HepG2 (cell line): ENCODE measurements around the gene NAPSA. TPM values are rescaled to one million over a fixed set of nuclear protein-coding genes. Genes with fewer than 3 reads are reported as not detected.

ENCODE experiments used
- CAMTA2 ChIP-seq: sonication (generic); formaldehyde crosslinking; IDR thresholded peaks from 2 replicates; pipeline ENCODE4 v1.4.0; 2020; ENCODE audit warnings: mild to moderate bottlenecking, missing genetic modification reagents, borderline replicate concordance
- CHD4 ChIP-seq: fragments of 200-600 bp; sonication (generic); IDR thresholded peaks from 2 replicates; pipeline ENCODE4 v1.7.0; 2017; ENCODE audit warnings: mild to moderate bottlenecking, low read length, borderline replicate concordance
- E2F5 ChIP-seq: sonication (generic); formaldehyde crosslinking; conservative IDR thresholded peaks from 2 replicates; pipeline ENCODE4 v1.4.0; 2020; ENCODE audit warnings: missing genetic modification reagents
- EHMT2 ChIP-seq: fragments of 200-600 bp; sonication (generic); IDR thresholded peaks from 2 replicates; pipeline ENCODE4 v1.7.0; 2017; ENCODE audit warnings: antibody characterized with exemption, low read depth, low read length, borderline replicate concordance
- GPN1 ChIP-seq: sonication (generic); formaldehyde crosslinking; IDR thresholded peaks from 2 replicates; pipeline ENCODE4 v1.5.1; 2020; ENCODE audit warnings: missing genetic modification reagents, borderline replicate concordance
- HNF1B ChIP-seq: sonication (generic); formaldehyde crosslinking; IDR thresholded peaks from 2 replicates; pipeline ENCODE4 v1.5.1; 2020; ENCODE audit warnings: mild to moderate bottlenecking, moderate library complexity, missing genetic modification reagents
- KAT2B ChIP-seq: fragments of 150-350 bp; IDR thresholded peaks from 2 replicates; pipeline ENCODE4 v1.6.1; 2014; ENCODE audit warnings: low read depth, low read length, borderline replicate concordance
- KDM1A ChIP-seq: IDR thresholded peaks from 2 replicates; pipeline ENCODE4 v1.6.1; 2016; ENCODE audit warnings: missing compliant biosample characterization
- LCORL ChIP-seq, 2 experiments: fragments of 450-650 bp in 1 of 2; sonication (generic) in 1 of 2; formaldehyde crosslinking in 1 of 2; IDR thresholded peaks; 2 replicates each; pipeline versions ENCODE4 v1.5.0 to v1.6.1; 2017 to 2020; ENCODE audit warnings: antibody characterized with exemption in 1 of 2, missing genetic modification reagents in 1 of 2
- MAFF ChIP-seq: IDR thresholded peaks from 2 replicates; pipeline ENCODE4 v1.6.1; 2011; ENCODE audit warnings: low read depth, low read length, improper control_type of control experiment
- NCOA2 ChIP-seq: sonication (generic); formaldehyde crosslinking; IDR thresholded peaks from 2 replicates; pipeline ENCODE4 v1.8.0; 2022; ENCODE audit warnings: inconsistent platforms
- REL ChIP-seq: sonication (generic); formaldehyde crosslinking; conservative IDR thresholded peaks from 2 replicates; pipeline ENCODE4 v1.8.0; 2022; ENCODE audit warnings: mild to moderate bottlenecking, missing genetic modification reagents, moderate library complexity
- REPIN1 ChIP-seq: sonication (generic); formaldehyde crosslinking; IDR thresholded peaks from 2 replicates; pipeline ENCODE4 v1.8.0; 2022; ENCODE audit warnings: missing genetic modification reagents, low read depth, mild to moderate bottlenecking, borderline replicate concordance
- RXRB ChIP-seq: IDR thresholded peaks from 2 replicates; pipeline ENCODE4 v1.6.1; 2016; ENCODE audit warnings: borderline replicate concordance, missing genetic modification reagents, missing compliant biosample characterization
- SRSF1 ChIP-seq: fragments of 200-400 bp; formaldehyde crosslinking; optimal IDR thresholded peaks from 2 replicates; pipeline ENCODE3; 2017; ENCODE audit warnings: mild to moderate bottlenecking, low read depth, low read length, moderate library complexity
- ZC3H4 ChIP-seq: sonication (generic); formaldehyde crosslinking; IDR thresholded peaks from 2 replicates; pipeline ENCODE4 v1.4.0; 2020; ENCODE audit warnings: missing genetic modification reagents, borderline replicate concordance
- ZMYM3 ChIP-seq: sonication (generic); formaldehyde crosslinking; IDR thresholded peaks from 2 replicates; pipeline ENCODE4 v1.5.1; 2020; ENCODE audit warnings: mild to moderate bottlenecking, missing genetic modification reagents
- ZMYM4 ChIP-seq: sonication (generic); formaldehyde crosslinking; IDR thresholded peaks from 2 replicates; pipeline ENCODE4 v1.8.1; 2023; ENCODE audit warnings: mild to moderate bottlenecking, missing genetic modification reagents
- ZNF430 ChIP-seq: sonication (generic); formaldehyde crosslinking; IDR thresholded peaks from 2 replicates; pipeline ENCODE4 v1.9.0; 2021; ENCODE audit warnings: mild to moderate bottlenecking, missing genetic modification reagents
- ZNF558 ChIP-seq: sonication (generic); formaldehyde crosslinking; IDR thresholded peaks from 2 replicates; pipeline ENCODE4 v1.9.0; 2022; ENCODE audit warnings: mild to moderate bottlenecking, missing genetic modification reagents, borderline replicate concordance
- ZNF777 ChIP-seq: sonication (generic); formaldehyde crosslinking; IDR thresholded peaks from 2 replicates; pipeline ENCODE4 v1.4.0; 2020; ENCODE audit warnings: missing genetic modification reagents
- polyA plus RNA-seq, 8 experiments: library from polyadenylated mRNA; depleted of rRNA in 3 of 8; stranded (reverse) in 7 of 8; unstranded in 1 of 8; fragments of >200 nt; fragmentation: Illumina TruSeq in 4 of 8; extraction: Trizol in 4 of 8; gene quantifications; 2 replicates each; pipeline versions ENCODE4 v1.2.1 to v1.2.3, GENCODE V29; 2011 to 2016; ENCODE audit warnings: low read depth in 4 of 8, missing spikeins in 1 of 8, mixed read lengths in 1 of 8; ENCODE audit not compliant: insufficient read depth in 1 of 8
- total RNA-seq, 5 experiments: library from RNA; depleted of rRNA; stranded (reverse); fragments of >200 nt; fragmentation: Illumina TruSeq; extraction: Trizol; gene quantifications; 2 replicates each; pipeline ENCODE4 v1.2.3, GENCODE V29; 2016; ENCODE audit warnings: low read depth in 1 of 5
- TF ChIP-seq, protein P1 (sequence below): IDR thresholded peaks from 2 replicates; pipeline ENCODE4 v1.6.1; 2016; ENCODE audit warnings: low read depth, missing genetic modification reagents, missing compliant biosample characterization

The NAPSA gene
- total and polyA plus RNA-seq, 2 of the 13 experiments (the other 11 are each of a cell fraction or from before 2014, with no cell fraction given) = not detected

DNA sequence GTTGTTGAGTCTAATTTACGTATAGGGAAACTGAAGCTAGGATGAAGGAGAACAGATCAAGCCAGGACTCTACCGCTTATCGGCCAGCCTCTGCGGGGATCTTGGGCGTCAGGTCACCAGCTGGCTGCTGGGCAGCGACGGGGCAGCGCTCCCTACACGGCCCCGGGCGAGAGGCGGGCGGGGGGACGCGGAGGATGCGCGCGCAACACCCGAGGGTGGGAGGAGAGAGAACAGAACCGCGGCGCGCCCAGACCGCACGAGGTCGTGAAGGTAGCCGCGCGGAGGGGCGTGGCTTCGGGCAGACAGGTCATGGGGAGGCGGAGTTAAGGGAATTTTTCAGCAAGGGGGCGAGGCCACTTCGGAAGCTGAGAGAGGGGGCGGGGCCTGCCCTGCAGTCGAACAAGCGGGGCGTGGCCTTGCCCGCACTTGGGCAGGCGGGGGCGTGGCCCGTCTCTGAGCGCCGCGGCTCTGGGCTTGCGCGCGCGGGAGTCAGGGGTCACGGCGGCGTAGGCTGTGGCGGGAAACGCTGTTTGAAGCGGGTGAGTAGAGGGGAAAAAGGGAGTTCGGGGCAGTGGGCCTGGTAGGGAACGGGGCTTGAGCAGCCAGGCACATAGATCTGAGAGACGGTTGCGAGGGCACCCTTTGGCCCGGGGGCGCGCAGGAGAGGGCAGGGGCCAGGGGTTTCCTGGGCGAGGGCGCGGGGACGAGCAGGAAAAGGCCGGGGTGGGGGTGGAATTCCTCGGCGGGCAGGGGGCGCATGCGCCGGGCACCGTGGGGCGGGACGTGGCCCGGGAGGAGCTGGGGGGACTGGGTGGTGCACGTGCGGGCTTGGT, 18.6 kb upstream of the NAPSA start, which contains the start of gene POLD1 (continued):
- 0 out of 2 replicates have a peak, but pooled peaks have one; percentile 25 for TF ChIP-seq RXRB (CRISPR knock-in tag)
- no peak for TF ChIP-seq LCORL (IDR thresholded peaks at IDR 0.05)
- TF ChIP-seq LCORL (CRISPR knock-in tag; IDR thresholded peaks at IDR 0.05) = peak; percentile 40; the same call in 1 of the 2 replicates
- TF ChIP-seq CAMTA2 (CRISPR knock-in tag) = no peak
- TF ChIP-seq MAFF = no peak
- TF ChIP-seq NCOA2 (CRISPR knock-in tag) = no peak
- no peak for TF ChIP-seq REPIN1
- TF ChIP-seq, protein P1, sequence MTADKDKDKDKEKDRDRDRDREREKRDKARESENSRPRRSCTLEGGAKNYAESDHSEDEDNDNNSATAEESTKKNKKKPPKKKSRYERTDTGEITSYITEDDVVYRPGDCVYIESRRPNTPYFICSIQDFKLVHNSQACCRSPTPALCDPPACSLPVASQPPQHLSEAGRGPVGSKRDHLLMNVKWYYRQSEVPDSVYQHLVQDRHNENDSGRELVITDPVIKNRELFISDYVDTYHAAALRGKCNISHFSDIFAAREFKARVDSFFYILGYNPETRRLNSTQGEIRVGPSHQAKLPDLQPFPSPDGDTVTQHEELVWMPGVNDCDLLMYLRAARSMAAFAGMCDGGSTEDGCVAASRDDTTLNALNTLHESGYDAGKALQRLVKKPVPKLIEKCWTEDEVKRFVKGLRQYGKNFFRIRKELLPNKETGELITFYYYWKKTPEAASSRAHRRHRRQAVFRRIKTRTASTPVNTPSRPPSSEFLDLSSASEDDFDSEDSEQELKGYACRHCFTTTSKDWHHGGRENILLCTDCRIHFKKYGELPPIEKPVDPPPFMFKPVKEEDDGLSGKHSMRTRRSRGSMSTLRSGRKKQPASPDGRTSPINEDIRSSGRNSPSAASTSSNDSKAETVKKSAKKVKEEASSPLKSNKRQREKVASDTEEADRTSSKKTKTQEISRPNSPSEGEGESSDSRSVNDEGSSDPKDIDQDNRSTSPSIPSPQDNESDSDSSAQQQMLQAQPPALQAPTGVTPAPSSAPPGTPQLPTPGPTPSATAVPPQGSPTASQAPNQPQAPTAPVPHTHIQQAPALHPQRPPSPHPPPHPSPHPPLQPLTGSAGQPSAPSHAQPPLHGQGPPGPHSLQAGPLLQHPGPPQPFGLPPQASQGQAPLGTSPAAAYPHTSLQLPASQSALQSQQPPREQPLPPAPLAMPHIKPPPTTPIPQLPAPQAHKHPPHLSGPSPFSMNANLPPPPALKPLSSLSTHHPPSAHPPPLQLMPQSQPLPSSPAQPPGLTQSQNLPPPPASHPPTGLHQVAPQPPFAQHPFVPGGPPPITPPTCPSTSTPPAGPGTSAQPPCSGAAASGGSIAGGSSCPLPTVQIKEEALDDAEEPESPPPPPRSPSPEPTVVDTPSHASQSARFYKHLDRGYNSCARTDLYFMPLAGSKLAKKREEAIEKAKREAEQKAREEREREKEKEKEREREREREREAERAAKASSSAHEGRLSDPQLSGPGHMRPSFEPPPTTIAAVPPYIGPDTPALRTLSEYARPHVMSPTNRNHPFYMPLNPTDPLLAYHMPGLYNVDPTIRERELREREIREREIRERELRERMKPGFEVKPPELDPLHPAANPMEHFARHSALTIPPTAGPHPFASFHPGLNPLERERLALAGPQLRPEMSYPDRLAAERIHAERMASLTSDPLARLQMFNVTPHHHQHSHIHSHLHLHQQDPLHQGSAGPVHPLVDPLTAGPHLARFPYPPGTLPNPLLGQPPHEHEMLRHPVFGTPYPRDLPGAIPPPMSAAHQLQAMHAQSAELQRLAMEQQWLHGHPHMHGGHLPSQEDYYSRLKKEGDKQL (CRISPR knock-in tag) = no peak
- TF ChIP-seq REL (CRISPR knock-in tag) = no peak; the same call in 1 of the 2 replicates
- no peak for TF ChIP-seq GPN1 (CRISPR knock-in tag)
- peak; percentile 13; the same call in 1 of the 2 replicates for TF ChIP-seq ZMYM4 (CRISPR knock-in tag)
- peak; percentile 22; the same call in 1 of the 2 replicates for TF ChIP-seq ZNF558 (CRISPR knock-in tag)
- TF ChIP-seq CHD4 = no peak
- TF ChIP-seq HNF1B (CRISPR knock-in tag) = no peak; the same call in 1 of the 2 replicates
- TF ChIP-seq ZC3H4 (CRISPR knock-in tag) = no peak
- no peak for TF ChIP-seq ZMYM3
- no peak for TF ChIP-seq SRSF1
- no peak for TF ChIP-seq EHMT2
- no peak for TF ChIP-seq ZNF777 (CRISPR knock-in tag)
- no peak; the same call in none of the 2 replicates for TF ChIP-seq ZNF430 (CRISPR knock-in tag)
- TF ChIP-seq KDM1A (CRISPR knock-in tag) = no peak
- no peak for TF ChIP-seq KAT2B
- TF ChIP-seq E2F5 (CRISPR knock-in tag) = peak; percentile 95
